HG02678 (cell line): ENCODE results near the gene ALOX15.
"Not testable (repeated sequence)": the region's sequence is repeated elsewhere in the genome, so short reads cannot be mapped to it uniquely, and the experiment has no call there.

Experiments
- ATAC-seq: cut with Tn5 transposase; IDR thresholded peaks from one replicate; pipeline ENCODE4 v1.9.1; 2021; ENCODE audit warnings: mild to moderate bottlenecking, moderate library complexity; ENCODE audit not compliant: unreplicated experiment

ALOX15 gene, protein sequence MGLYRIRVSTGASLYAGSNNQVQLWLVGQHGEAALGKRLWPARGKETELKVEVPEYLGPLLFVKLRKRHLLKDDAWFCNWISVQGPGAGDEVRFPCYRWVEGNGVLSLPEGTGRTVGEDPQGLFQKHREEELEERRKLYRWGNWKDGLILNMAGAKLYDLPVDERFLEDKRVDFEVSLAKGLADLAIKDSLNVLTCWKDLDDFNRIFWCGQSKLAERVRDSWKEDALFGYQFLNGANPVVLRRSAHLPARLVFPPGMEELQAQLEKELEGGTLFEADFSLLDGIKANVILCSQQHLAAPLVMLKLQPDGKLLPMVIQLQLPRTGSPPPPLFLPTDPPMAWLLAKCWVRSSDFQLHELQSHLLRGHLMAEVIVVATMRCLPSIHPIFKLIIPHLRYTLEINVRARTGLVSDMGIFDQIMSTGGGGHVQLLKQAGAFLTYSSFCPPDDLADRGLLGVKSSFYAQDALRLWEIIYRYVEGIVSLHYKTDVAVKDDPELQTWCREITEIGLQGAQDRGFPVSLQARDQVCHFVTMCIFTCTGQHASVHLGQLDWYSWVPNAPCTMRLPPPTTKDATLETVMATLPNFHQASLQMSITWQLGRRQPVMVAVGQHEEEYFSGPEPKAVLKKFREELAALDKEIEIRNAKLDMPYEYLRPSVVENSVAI

DNA sequence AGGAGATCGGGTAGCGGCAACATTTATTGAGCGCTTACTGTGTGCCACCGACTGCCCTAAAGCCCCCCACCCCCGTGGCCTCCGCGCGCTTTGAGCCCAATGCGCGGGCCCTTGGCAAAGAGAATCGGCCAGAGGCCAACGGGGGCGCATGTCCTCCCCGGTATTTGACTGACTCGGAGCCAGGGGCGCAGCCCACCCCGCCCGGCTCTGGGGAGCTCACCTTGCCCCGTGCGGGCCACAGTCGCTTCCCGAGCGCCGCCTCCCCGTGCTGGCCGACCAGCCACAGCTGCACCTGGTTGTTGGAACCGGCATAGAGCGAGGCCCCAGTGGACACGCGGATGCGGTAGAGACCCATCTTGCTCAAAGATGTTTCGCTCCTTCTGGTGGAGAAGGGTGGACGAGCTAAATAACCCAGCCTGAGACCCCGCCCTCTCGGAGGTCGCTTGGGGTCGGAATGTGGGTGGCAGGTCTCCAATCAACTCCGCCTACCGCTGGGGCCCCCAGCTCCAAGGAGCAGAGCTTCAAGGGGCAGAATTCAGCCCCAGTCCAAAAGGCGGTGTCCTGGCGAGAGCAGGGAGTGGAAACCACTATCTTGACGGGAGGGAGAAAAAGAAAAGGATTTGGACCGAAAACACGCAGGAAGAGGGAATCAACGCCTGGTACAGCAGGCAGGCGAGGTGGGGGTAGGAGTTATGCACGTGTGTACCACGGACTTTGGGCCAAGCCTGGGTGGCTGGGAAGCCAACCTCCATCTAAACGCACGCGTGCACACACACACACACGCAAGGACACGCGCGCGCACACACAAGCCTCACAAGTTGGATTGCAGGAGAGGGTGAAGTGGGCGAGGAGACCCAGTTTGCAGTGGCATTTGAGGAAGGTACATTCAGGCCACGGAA lies at the start of gene ALOX15:
ALOX15 (minus strand) TSS at position 382 of the 899 bp plus-strand sequence; CDS start at position 355, 27 bp downstream.
- ATAC-seq, result no peak

DNA sequence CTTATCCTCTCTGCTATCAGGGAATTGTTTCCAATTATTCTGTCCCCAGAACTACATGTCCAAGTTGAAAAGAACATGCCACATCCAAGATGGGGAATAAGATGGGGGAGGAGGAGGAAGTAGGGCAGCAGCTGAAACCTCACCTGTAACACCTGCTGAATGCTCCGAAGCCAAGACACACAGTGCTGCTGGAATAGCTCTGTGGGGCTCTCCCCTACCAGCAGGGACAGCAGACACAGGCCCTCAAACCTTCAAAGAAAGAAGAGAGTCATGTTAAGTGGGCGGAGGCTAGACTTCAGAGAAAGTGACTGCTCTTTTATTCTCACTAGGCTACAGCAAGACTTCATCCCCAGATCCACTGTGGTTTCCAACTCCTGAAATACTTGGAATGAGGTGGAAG lies 49.3 kb upstream of the ALOX15 start:
- ATAC-seq, result no peak

- not testable (repeated sequence) for ATAC-seq
These were observed 48.4 kb upstream of the ALOX15 start for GRCh38 chr17:4689872-4690271.

DNA sequence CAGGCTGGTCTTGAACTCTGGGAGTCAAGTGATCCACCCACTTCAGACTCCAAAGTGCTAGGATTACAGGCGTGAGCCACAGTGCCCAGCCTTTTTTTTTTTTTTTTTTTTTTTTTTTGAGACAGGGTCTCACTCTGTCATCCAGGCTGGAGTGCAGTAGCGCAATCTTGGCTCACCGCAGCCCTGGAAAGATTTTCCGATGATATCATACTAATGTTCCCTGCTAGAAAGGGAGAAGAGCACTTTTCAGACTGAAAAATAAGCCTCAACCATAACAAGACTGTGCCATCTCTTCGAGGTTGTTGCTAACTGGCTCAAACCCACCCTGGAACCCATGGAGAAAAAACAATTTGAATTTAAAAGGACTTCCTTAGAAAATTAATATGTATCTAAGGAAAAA lies 42.3 kb upstream of the ALOX15 start:
- ATAC-seq, result not testable (repeated sequence)

- no peak for ATAC-seq
These were observed 38.2 kb upstream of the ALOX15 start for GRCh38 chr17:4679658-4680057.

GRCh38 chr17:4678448-4679026 lies 37.1 kb upstream of the ALOX15 start:
- no peak for ATAC-seq

GRCh38 chr17:4676791-4677190 lies 35.3 kb upstream of the ALOX15 start:
- no peak for ATAC-seq

GRCh38 chr17:4675791-4676190 lies 34.3 kb upstream of the ALOX15 start:
- no peak for ATAC-seq

GRCh38 chr17:4674685-4674998 lies 33.2 kb upstream of the ALOX15 start:
- ATAC-seq, result no peak

- no peak for ATAC-seq
These were observed 32.7 kb upstream of the ALOX15 start for GRCh38 chr17:4673986-4674684.

DNA sequence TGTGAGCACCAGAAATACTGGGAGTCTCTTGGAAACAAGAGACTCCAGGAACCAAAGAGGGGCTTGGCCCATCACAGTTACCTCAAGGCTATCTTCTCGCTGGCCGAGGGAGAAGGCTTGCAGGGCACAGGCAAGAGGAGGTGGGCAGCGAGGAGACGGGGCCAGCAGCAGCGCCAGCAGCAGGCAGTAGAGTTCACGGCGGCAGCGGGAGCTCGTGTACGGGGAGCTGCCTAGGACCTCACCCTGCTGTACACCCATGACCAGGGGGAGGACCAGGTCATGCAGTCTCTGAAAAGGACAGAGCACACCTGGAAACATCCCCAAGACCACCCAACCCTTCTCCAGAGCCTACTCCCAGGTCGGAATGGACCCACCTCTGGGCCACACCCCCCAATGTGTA lies 31.7 kb upstream of the ALOX15 start:
- no peak for ATAC-seq

- ATAC-seq, result no peak
These were observed 31.3 kb upstream of the ALOX15 start for GRCh38 chr17:4672751-4673150.

DNA sequence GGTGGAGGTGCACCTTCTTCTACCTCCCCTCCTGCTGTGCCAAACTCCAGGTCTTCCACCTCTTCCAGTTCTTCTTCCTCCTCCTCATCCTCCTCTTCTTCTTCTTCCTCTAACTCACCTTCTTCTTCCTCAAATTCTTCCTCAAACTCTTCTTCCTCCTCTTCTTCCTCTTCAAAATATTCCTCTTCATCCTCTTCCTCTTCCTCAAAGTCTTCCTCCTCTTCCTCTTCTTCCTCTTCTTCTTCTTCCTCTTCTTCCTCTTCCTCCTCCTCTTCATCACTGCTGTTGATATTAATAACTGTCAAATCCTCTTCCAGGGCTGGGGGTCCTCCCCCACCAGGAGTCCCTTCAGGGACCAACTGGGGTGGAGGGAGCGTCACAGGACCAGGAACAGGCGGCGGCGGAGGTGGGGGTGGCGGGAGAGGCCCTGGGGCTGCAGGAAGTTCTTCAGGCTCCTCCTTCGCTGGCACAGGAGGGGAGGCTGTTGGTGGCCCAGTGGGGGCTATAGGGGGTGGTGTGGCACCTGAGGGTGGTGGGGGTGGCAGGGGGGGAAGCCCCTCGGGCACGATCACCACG lies 30.7 kb upstream of the ALOX15 start:
- ATAC-seq, result no peak

- no peak for ATAC-seq
These were observed 25.7 kb upstream of the ALOX15 start for GRCh38 chr17:4667166-4667565.

- no peak for ATAC-seq
These were observed 24.8 kb upstream of the ALOX15 start for GRCh38 chr17:4666296-4666695.

- no peak for ATAC-seq
These were observed 23.5 kb upstream of the ALOX15 start for GRCh38 chr17:4665027-4665426.

- ATAC-seq, result no peak
These were observed 22.8 kb upstream of the ALOX15 start for GRCh38 chr17:4664230-4664629.

DNA sequence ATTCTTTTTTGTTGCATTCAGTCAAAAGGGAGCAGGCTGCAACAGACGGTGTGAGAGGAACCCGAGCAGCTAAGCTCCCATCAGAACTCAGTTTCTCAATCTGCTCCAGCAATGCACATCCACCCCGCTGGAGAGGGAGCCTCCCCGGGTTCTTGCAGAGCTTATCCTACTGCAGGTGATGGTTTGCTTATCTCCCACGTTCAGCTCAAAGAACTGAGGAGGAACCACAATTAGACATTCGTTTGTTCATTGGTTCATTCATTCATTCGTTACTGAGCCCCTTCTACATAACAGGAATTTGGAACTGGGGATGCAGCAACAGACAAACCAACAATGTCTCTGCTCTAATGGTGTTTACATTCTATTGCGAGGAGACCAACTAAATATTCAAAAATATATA lies 22.2 kb upstream of the ALOX15 start:
- ATAC-seq, result no peak

GRCh38 chr17:4658478-4659305 lies 17.2 kb upstream of the ALOX15 start:
- ATAC-seq, result no peak
